T-cell (primary cell): ENCODE measurements around the gene SUFU. TPM values are rescaled to one million over a fixed set of nuclear protein-coding genes. Genes with fewer than 3 reads are reported as not detected.

Experiments
- ATAC-seq, 4 experiments: fragments of 200-7000 bp in 3 of 4; fragments of 150-1000 bp in 1 of 4; cut with Tn5 transposase; replicated peaks in 1 of 4; 1 replicate in 3 of 4; 2 replicates in 1 of 4; pipeline ENCODE4 v1.10.0; 2021; ENCODE audit warnings: moderate library complexity in 3 of 4, mild to moderate bottlenecking in 2 of 4, moderate number of reproducible peaks in 1 of 4
- CTCF ChIA-PET, 2 donors: fragments of 300-600 bp; sonication (Branson Sonifier 250); formaldehyde crosslinking; loops; one replicate each; lab custom pipeline; 2022; ENCODE audit warnings: antibody characterized with exemption in 2 of 2; lab: Charles Lee
- POLR2A ChIA-PET, 2 donors: fragments of 300-600 bp; sonication (Branson Sonifier 250); formaldehyde crosslinking; loops; one replicate each; lab custom pipeline; 2022; ENCODE audit warnings: antibody characterized with exemption in 2 of 2; lab: Charles Lee
- DNase-seq, 35 experiments: peaks; one replicate each; pipeline versions ENCODE4 v3.0.0 to v3.0.0-alpha.2; 2013 to 2023
- H3K27ac ChIP-seq: one replicate; pipeline ENCODE4 v1.5.1; 2013; ENCODE audit warnings: low read length
- H3K27me3 ChIP-seq, 2 experiments: replicated peaks in 1 of 2; 1 replicate in 1 of 2; 2 replicates in 1 of 2; pipeline versions ENCODE4 v1.6.1 to v1.7.0; 2013; ENCODE audit warnings: low read length in 1 of 2, mixed read lengths in 1 of 2; ENCODE audit not compliant: control insufficient read depth in 2 of 2, insufficient read depth in 2 of 2; ENCODE audit errors: extremely low read depth in 1 of 2
- H3K36me3 ChIP-seq, 2 donors: 1 replicate in 1 of 2; 2 replicates in 1 of 2; pipeline versions ENCODE4 v1.6.1 to v1.7.0; 2013; ENCODE audit warnings: low read length in 1 of 2; ENCODE audit not compliant: control insufficient read depth in 2 of 2, insufficient read depth in 1 of 2; ENCODE audit errors: extremely low read depth in 1 of 2
- H3K4me1 ChIP-seq, 2 experiments: 1 replicate in 1 of 2; 2 replicates in 1 of 2; pipeline versions ENCODE4 v1.6.1 to v1.7.0; 2013; ENCODE audit warnings: low read length in 2 of 2, mixed read lengths in 1 of 2; ENCODE audit not compliant: insufficient read depth in 2 of 2, control insufficient read depth in 1 of 2; ENCODE audit errors: extremely low read depth in 1 of 2
- H3K4me3 ChIP-seq, 2 donors: 1 replicate in 1 of 2; 2 replicates in 1 of 2; pipeline versions ENCODE4 v1.5.1 to v1.7.0; 2013; ENCODE audit warnings: mild to moderate bottlenecking in 2 of 2, low read length in 1 of 2, moderate library complexity in 1 of 2; ENCODE audit not compliant: control insufficient read depth in 1 of 2; ENCODE audit errors: extremely low read depth in 1 of 2
- H3K9me3 ChIP-seq: 2 replicates; pipeline ENCODE4 v1.7.0; 2013
- H3K27ac Mint-ChIP-seq, 2 donors: one replicate each; pipeline ENCODE4 v1.8.0; 2020 to 2021; ENCODE audit warnings: mild to moderate bottlenecking in 2 of 2, mixed read lengths in 2 of 2
- H3K27me3 Mint-ChIP-seq, 2 donors: one replicate each; pipeline ENCODE4 v1.8.0; 2021 to 2022; ENCODE audit warnings: mixed read lengths in 2 of 2
- H3K36me3 Mint-ChIP-seq: one replicate; pipeline ENCODE4 v1.8.0; 2021; ENCODE audit warnings: mixed read lengths
- H3K4me1 Mint-ChIP-seq, 3 donors: one replicate each; pipeline ENCODE4 v1.8.0; 2020 to 2022; ENCODE audit warnings: mixed read lengths in 3 of 3, mild to moderate bottlenecking in 1 of 3
- H3K4me3 Mint-ChIP-seq, 3 donors: one replicate each; pipeline ENCODE4 v1.8.0; 2020 to 2022; ENCODE audit warnings: mild to moderate bottlenecking in 3 of 3, mixed read lengths in 3 of 3, moderate library complexity in 3 of 3
- H3K9me3 Mint-ChIP-seq, 3 donors: one replicate each; pipeline ENCODE4 v1.8.0; 2020 to 2022; ENCODE audit warnings: mixed read lengths in 3 of 3
- WGBS: methylation state at CpG from one replicate; pipeline ENCODE4 v1.1.5; 2013; ENCODE audit warnings: missing lambda C conversion rate; ENCODE audit not compliant: insufficient coverage; 5-methylcytosine and 5-hydroxymethylcytosine counted together
- total RNA-seq, 35 experiments: library from RNA in 6 of 35; stranded (reverse) in 6 of 35; fragments of 120-200 nt in 1 of 35; gene quantifications; one replicate each; pipeline versions ENCODE4 v1.2.1 to v1.2.4 and lab custom pipeline; 2013 to 2026

SUFU gene
- total RNA-seq, 5 donors from 2014 or later (not counting 1 experiment from before 2014, with no cell fraction given): 13.2 to 16.4 (median 15.4) TPM

- ChIA-PET CTCF (interaction anchor here (0.6 to 3.2 kb wide), 7 partner anchors 17 to 804 kb away, joined by 3 to 20 read pairs (median 3); partner anchors contain the start of genes ARL3 (in 1 of the 2), SFXN2 (in 1 of the 2) and SUFU (in 1 of the 2)), POLR2A (interaction anchor here in 1 of 2 donors (1.4 kb wide), 1 partner anchor 70 kb away, joined by 4 read pairs; the partner anchor contains the start of genes ARL3 and SFXN2)
- Mint-ChIP-seq H3K27ac (peak within 1 kb of the TSS; percentile 94 to 98), H3K27me3 (no peaks in the 10 kb centered on the region), H3K4me3 (peak within 1 kb of the TSS; percentile 95 to 98 (median 97)), H3K36me3 (peaks cover 3% of the 10 kb centered on the region), H3K4me1 (peaks cover 37 to 50% (median 41%) of the 10 kb centered on the region in 3 donors), H3K9me3 (no peaks in the 10 kb centered on the region)
- Histone ChIP-seq H3K4me1 (peaks cover 31 to 47% of the 10 kb centered on the region in 2 experiments), H3K4me3 (peak within 1 kb of the TSS; percentile 95 to 96), H3K36me3 (no peaks in the 10 kb centered on the region), H3K9me3 (no peaks in the 10 kb centered on the region), H3K27me3 (no peaks in the 10 kb centered on the region), H3K27ac (peak within 1 kb of the TSS; percentile 94)
- peak in 30 of 35 experiments; percentile 20 to 75 (median 49) for DNase-seq
- WGBS: 0% methylated on average over 80 of the region's 80 CpGs
- peak in 3 of 4 experiments; percentile 10 to 11 (median 10) for ATAC-seq
Measured at GRCh38 chr10:102644066-102644645, 140.4 kb downstream of the SUFU start, which contains the start of gene TRIM8. TRIM8 (plus strand) TSS chr10:102644479; CDS start chr10:102644618, 139 bp downstream.

GRCh38 chr10:102644646-102645387, 141.0 kb downstream of the SUFU start:
- WGBS: under 1% methylated on average over 59 of the region's 62 CpGs
- Mint-ChIP-seq H3K36me3 (peaks cover 3% of the 10 kb centered on the region), H3K4me1 (peaks cover 41 to 55% (median 45%) of the 10 kb centered on the region in 3 donors), H3K9me3 (no peaks in the 10 kb centered on the region), H3K27me3 (no peaks in the 10 kb centered on the region), H3K27ac (peak overlapping the region; percentile 94 to 98), H3K4me3 (peak overlapping the region; percentile 95 to 98 (median 97))
- no peaks in the 10 kb centered on the region for H3K27me3 ChIP-seq
- no peaks in the 10 kb centered on the region for H3K9me3 ChIP-seq
- DNase-seq (peak; percentile 62 to 89 (median 75)), ATAC-seq (peak; percentile 45 to 51 (median 47))
- peak overlapping the region; percentile 94 for H3K27ac ChIP-seq
- CTCF ChIA-PET: interaction anchor here (0.6 to 3.2 kb wide), 11 partner anchors 16 to 1697 kb away, joined by 3 to 20 read pairs (median 3); partner anchors contain the start of genes ARL3 (in 1 of the 2), SFXN2 (in 1 of the 2) and SUFU (in 1 of the 2)
- POLR2A ChIA-PET: interaction anchor here in 1 of 2 donors (0.7 to 1.4 kb wide), 2 partner anchors 25 to 69 kb away, joined by 4 to 12 read pairs; partner anchors contain the start of genes ARL3 and SFXN2
- H3K36me3 ChIP-seq: no peaks in the 10 kb centered on the region
- peak overlapping the region; percentile 95 to 96 for H3K4me3 ChIP-seq
- H3K4me1 ChIP-seq: peaks cover 37 to 54% of the 10 kb centered on the region in 2 experiments

- peak in 2 of 4 experiments; percentile 5 to 6 for ATAC-seq
- peaks cover 44 to 59% (median 51%) of the 10 kb centered on the region in 3 donors for H3K4me1 Mint-ChIP-seq
- H3K9me3 Mint-ChIP-seq: no peaks in the 10 kb centered on the region
- Histone ChIP-seq H3K27me3 (no peaks in the 10 kb centered on the region), H3K4me1 (peaks cover 40 to 59% of the 10 kb centered on the region in 2 experiments), H3K9me3 (no peaks in the 10 kb centered on the region), H3K36me3 (no peaks in the 10 kb centered on the region), H3K27ac (peak overlapping the region; percentile 94), H3K4me3 (peak overlapping the region; percentile 95 to 96)
- peak overlapping the region; percentile 95 to 98 (median 97) for H3K4me3 Mint-ChIP-seq
- peak in 25 of 35 experiments; percentile 15 to 66 (median 36) for DNase-seq
- H3K27me3 Mint-ChIP-seq: no peaks in the 10 kb centered on the region
- H3K27ac Mint-ChIP-seq: peak overlapping the region; percentile 94 to 98
- WGBS: 1% methylated on average over 11 of the region's 12 CpGs
- POLR2A ChIA-PET: interaction anchor here (0.6 to 1.0 kb wide), 3 partner anchors 25 to 41 kb away, joined by 3 to 12 read pairs (median 8); no protein-coding TSS in a partner anchor
- CTCF ChIA-PET: interaction anchor here (0.6 to 3.2 kb wide), 8 partner anchors 15 to 1697 kb away, joined by 3 to 20 read pairs (median 3); partner anchors contain the start of genes ARL3 (in 1 of the 2) and SFXN2 (in 1 of the 2)
- H3K36me3 Mint-ChIP-seq: peaks cover 3% of the 10 kb centered on the region
Measured at GRCh38 chr10:102645388-102645740, 141.6 kb downstream of the SUFU start.

GRCh38 chr10:102645741-102646609, 142.2 kb downstream of the SUFU start:
- peak overlapping the region; percentile 95 to 96 for H3K4me3 ChIP-seq
- POLR2A ChIA-PET: interaction anchor here (0.5 to 1.0 kb wide), 5 partner anchors 28 to 103 kb away, joined by 3 to 8 read pairs (median 3); no protein-coding TSS in a partner anchor
- peaks cover 3% of the 10 kb centered on the region for H3K36me3 Mint-ChIP-seq
- peaks cover 0 to 2% of the 10 kb centered on the region in 2 donors for H3K36me3 ChIP-seq
- H3K27me3 ChIP-seq: no peaks in the 10 kb centered on the region
- H3K4me3 Mint-ChIP-seq: peak overlapping the region; percentile 95 to 98 (median 97)
- CTCF ChIA-PET: interaction anchor here (0.6 to 3.2 kb wide), 9 partner anchors 10 to 789 kb away, joined by 3 to 20 read pairs (median 3); partner anchors contain the start of genes ACTR1A (in 1 of the 2), ARL3 (in 1 of the 2) and SFXN2 (in 1 of the 2)
- DNase-seq (peak; percentile 46 to 80 (median 61)), ATAC-seq (peak; percentile 12 to 35 (median 29))
- peak overlapping the region; percentile 94 for H3K27ac ChIP-seq
- peaks cover 51 to 65% (median 57%) of the 10 kb centered on the region in 3 donors for H3K4me1 Mint-ChIP-seq
- H3K4me1 ChIP-seq: peaks cover 45 to 66% of the 10 kb centered on the region in 2 experiments
- 0% methylated on average over 11 of the region's 29 CpGs for WGBS
- no peaks in the 10 kb centered on the region for H3K27me3 Mint-ChIP-seq
- peak overlapping the region; percentile 94 to 98 for H3K27ac Mint-ChIP-seq
- no peaks in the 10 kb centered on the region for H3K9me3 ChIP-seq
- H3K9me3 Mint-ChIP-seq: no peaks in the 10 kb centered on the region

GRCh38 chr10:102646610-102647442, 143.1 kb downstream of the SUFU start:
- Mint-ChIP-seq H3K27ac (peak overlapping the region; percentile 94 to 98), H3K9me3 (no peaks in the 10 kb centered on the region), H3K4me1 (peaks cover 54 to 67% (median 60%) of the 10 kb centered on the region in 3 donors), H3K36me3 (peaks cover 3% of the 10 kb centered on the region), H3K27me3 (no peaks in the 10 kb centered on the region), H3K4me3 (peak overlapping the region; percentile 95 to 98 (median 97))
- Histone ChIP-seq H3K36me3 (peaks cover 0 to 3% of the 10 kb centered on the region in 2 donors), H3K27me3 (no peaks in the 10 kb centered on the region), H3K4me1 (peaks cover 49 to 70% of the 10 kb centered on the region in 2 experiments), H3K4me3 (peak overlapping the region; percentile 95 to 96), H3K27ac (peak overlapping the region; percentile 94), H3K9me3 (no peaks in the 10 kb centered on the region)
- CTCF ChIA-PET: interaction anchor here in 1 of 2 donors (0.8 to 3.2 kb wide), 6 partner anchors 9 to 144 kb away, joined by 3 to 20 read pairs (median 4); partner anchors contain the start of genes ACTR1A, ARL3 and SFXN2
- no peak for ATAC-seq
- POLR2A ChIA-PET: interaction anchor here (0.6 kb wide), 3 partner anchors 29 to 240 kb away, joined by 3 read pairs; no protein-coding TSS in a partner anchor
- peak in 31 of 35 experiments; percentile 29 to 70 (median 50) for DNase-seq
- 2% methylated on average over 8 of the region's 18 CpGs for WGBS
